Ovary (tissue), 9 donors: ENCODE results near the gene HS1BP3. TPM values are rescaled to one million over a fixed set of nuclear protein-coding genes. Genes with fewer than 3 reads are reported as not detected.

Experiments used
- DNase-seq, 5 donors: peaks; one replicate each; pipeline ENCODE4 v3.0.0-alpha.2; 2019 to 2020
- H3K27ac ChIP-seq, 2 donors: fragments of 200-600 bp; one replicate each; pipeline versions ENCODE4 v1.5.1 to v1.8.0; 2019 to 2022
- H3K27me3 ChIP-seq: fragments of 200-600 bp; one replicate; pipeline ENCODE4 v1.8.0; 2022
- H3K36me3 ChIP-seq: fragments of 200-600 bp; sonication (generic); one replicate; pipeline ENCODE4 v1.5.1; 2019
- H3K4me1 ChIP-seq: one replicate; pipeline ENCODE4 v1.8.1; 2013; ENCODE audit warnings: mild to moderate bottlenecking, moderate library complexity; ENCODE audit not compliant: insufficient read depth
- H3K4me3 ChIP-seq: fragments of 200-600 bp; sonication (generic); one replicate; pipeline ENCODE4 v1.5.1; 2017
- H3K9me3 ChIP-seq, 2 donors: fragments of 200-600 bp in 1 of 2; sonication (generic) in 1 of 2; one replicate each; pipeline versions ENCODE4 v1.5.1 to v1.8.1; 2013 to 2019; ENCODE audit warnings: mild to moderate bottlenecking in 1 of 2, moderate library complexity in 1 of 2
- CTCF ChIP-seq, 3 donors: fragments of 450-650 bp in 2 of 3; fragments of 200-600 bp in 1 of 3; IDR thresholded peaks; one replicate each; pipeline versions ENCODE4 v1.5.1 to v1.8.0; 2016 to 2022; ENCODE audit warnings: antibody characterized with exemption in 3 of 3, mild to moderate bottlenecking in 1 of 3
- EP300 ChIP-seq: sonication (generic); formaldehyde crosslinking; IDR thresholded peaks from one replicate; pipeline ENCODE4 v1.6.1; 2017; ENCODE audit warnings: antibody characterized with exemption
- POLR2A ChIP-seq: fragments of 450-650 bp; IDR thresholded peaks from one replicate; pipeline ENCODE4 v1.6.1; 2017; ENCODE audit warnings: antibody characterized with exemption, mild to moderate bottlenecking, moderate library complexity
- WGBS, 3 donors: extraction: QIAGEN DNeasy Blood & Tissue Kit in 1 of 3; methylation state at CpG; one replicate each; pipeline versions ENCODE4 v1.1.5 to v1.1.7; 2013 to 2017; 5-methylcytosine and 5-hydroxymethylcytosine counted together
- intact Hi-C, 4 donors: fragments of 100-400 bp; cut with DNase I; formaldehyde crosslinking; loops; one replicate each; pipeline versions ENCODE4 v1.11.0 to v1.15.1; 2022 to 2023
- polyA plus RNA-seq, 2 donors: library from polyadenylated mRNA; stranded (reverse); fragments of 200-250 nt in 1 of 2; fragments of 350-450 nt in 1 of 2; fragmentation: Illumina TruSeq in 1 of 2; extraction: RNeasy Lipid Tissue Mini Kit (QIAGEN cat#74804) in 1 of 2; gene quantifications; one replicate each; pipeline ENCODE4 v1.2.3, GENCODE V29; 2013 to 2014
- total RNA-seq, 7 donors: library from RNA; depleted of rRNA in 2 of 7; stranded (reverse); fragments of >200 nt in 2 of 7; fragmentation: NEBNext Ultra II Directional in 3 of 7; extraction: Animal tissue kit (Norgen Biotek cat#: 25700) in 3 of 7; gene quantifications; one replicate each; pipeline versions ENCODE4 v1.1.0 to v1.2.4, GENCODE V29; 2016 to 2023
- donor health status: DM: no; HTN: no; CAD: no; lungs with moderate emphysema.
- donor health status: DM: no; HTN: no; CAD: no.
- donor health status: Bipolar disorder and iron deficiency.
- donor health status: DM: yes; HTN: yes; CAD: no.
- donor health status: DM: no; HTN: no; CAD: no.
- donor health status: DM: yes; HTN: yes; CAD: no.

Gene HS1BP3
- total and polyA plus RNA-seq, 9 donors, result 12.0 to 24.4 (median 22.2) TPM

GRCh38 chr2:20624156-20624883 is 26.6 kb downstream of the HS1BP3 start:
- intact Hi-C loops, result no loop called here
- 89 to 95% (median 92%) methylated on average over 20 of the region's 20 CpGs for WGBS, 3 donors
- H3K9me3 ChIP-seq, result no peaks in the 10 kb centered on the region
- H3K27ac ChIP-seq, result no peak overlapping the region
- H3K4me1 ChIP-seq, result no peaks in the 10 kb centered on the region
- no peaks in the 10 kb centered on the region for H3K36me3 ChIP-seq
- DNase-seq, result peak in 2 of 5 donors; percentile 14 to 37
- H3K4me3 ChIP-seq, result no peak overlapping the region
- TF ChIP-seq EP300 (no peak), POLR2A (no peak), CTCF (IDR thresholded peaks at IDR 0.05) (no peak)
- no peaks in the 10 kb centered on the region for H3K27me3 ChIP-seq

GRCh38 chr2:20623741-20624155 is 27.1 kb downstream of the HS1BP3 start:
- no peak for TF ChIP-seq POLR2A
- TF ChIP-seq CTCF (IDR thresholded peaks at IDR 0.05), result no peak
- no peak for TF ChIP-seq EP300
- no peaks in the 10 kb centered on the region for H3K36me3 ChIP-seq
- H3K4me3 ChIP-seq, result no peak overlapping the region
- 78 to 90% (median 80%) methylated on average over 7 of the region's 7 CpGs for WGBS, 3 donors
- intact Hi-C loops, result no loop called here
- DNase-seq, result peak in 2 of 5 donors; percentile 33 to 39
- H3K4me1 ChIP-seq, result peaks cover 4% of the 10 kb centered on the region
- H3K27ac ChIP-seq, result no peak overlapping the region
- H3K27me3 ChIP-seq, result no peaks in the 10 kb centered on the region
- H3K9me3 ChIP-seq, result no peaks in the 10 kb centered on the region

- no peak overlapping the region for H3K27ac ChIP-seq
- H3K4me1 ChIP-seq, result peaks cover 9% of the 10 kb centered on the region
- no peaks in the 10 kb centered on the region for H3K27me3 ChIP-seq
- peak in 2 of 5 donors; percentile 15 to 30 for DNase-seq
- intact Hi-C loops, result no loop called here
- H3K4me3 ChIP-seq, result no peak overlapping the region
- H3K36me3 ChIP-seq, result no peaks in the 10 kb centered on the region
- no peak for TF ChIP-seq POLR2A
- no peak for TF ChIP-seq EP300
- no peak for TF ChIP-seq CTCF (IDR thresholded peaks at IDR 0.05)
- H3K9me3 ChIP-seq, result no peaks in the 10 kb centered on the region
- 84 to 91% (median 89%) methylated on average over 10 of the region's 10 CpGs for WGBS, 3 donors
Observed at GRCh38 chr2:20623241-20623640, 27.7 kb downstream of the HS1BP3 start.

GRCh38 chr2:20622731-20623130 is 28.2 kb downstream of the HS1BP3 start:
- Histone ChIP-seq H3K9me3 (no peaks in the 10 kb centered on the region), H3K27me3 (no peaks in the 10 kb centered on the region), H3K27ac (no peak overlapping the region), H3K36me3 (no peaks in the 10 kb centered on the region), H3K4me3 (no peak overlapping the region), H3K4me1 (peaks cover 11% of the 10 kb centered on the region)
- DNase-seq, result peak in 1 of 5 donors; percentile 37
- no peak for TF ChIP-seq EP300
- TF ChIP-seq POLR2A, result no peak
- TF ChIP-seq CTCF (IDR thresholded peaks at IDR 0.05), result no peak
- intact Hi-C loops, result no loop called here
- 82 to 86% (median 85%) methylated on average over 10 of the region's 10 CpGs for WGBS, 3 donors
